ENCODE measurements around the gene PRSS22. TPM values are rescaled to one million over a fixed set of nuclear protein-coding genes. Genes with fewer than 3 reads are reported as not detected.
"Not testable (repeated sequence)": the region's sequence is repeated elsewhere in the genome, so short reads cannot be mapped to it uniquely, and the experiment has no call there.

PRSS22 gene
- total RNA-seq, result 10 to 100 TPM in 1 of 3 donors, 1 to 10 TPM in 2; 1.6 to 29.0 (median 1.9) TPM
- long read RNA-seq, donor 1, result 0 reads
- long read RNA-seq, donor 2, partial matches to known transcripts, result 0 of 4 reads
- long read RNA-seq, donor 2, other reads (novel, unspliced or antisense), result 2 of 4 reads

- TF ChIP-seq CTCF (IDR thresholded peaks at IDR 0.05), result no peak
- H3K4me3 ChIP-seq, result no peak within 1 kb of the TSS
- ATAC-seq (peak; percentile 72), DNase-seq (peak; percentile 51 to 79 (median 77))
- intact Hi-C loops (cut with DNase I, micrococcal nuclease), result no loop called here
- peaks cover 5% of the 10 kb centered on the region for H3K4me1 ChIP-seq (ENCODE audit: low read depth)
- H3K36me3 ChIP-seq (ENCODE audit: low read depth), result no peaks in the 10 kb centered on the region
- H3K9me3 ChIP-seq, result peaks cover 7% of the 10 kb centered on the region
These were observed at the start of gene PRSS22 for GRCh38 chr16:2857451-2858244. TSS of gene PRSS22 (minus strand) at chr16:2858170. CDS start at chr16:2858104, 66 bp downstream.

- DNase-seq, result peak in 2 of 3 donors; percentile 39 to 62
- H3K36me3 ChIP-seq (ENCODE audit: low read depth); H3K4me3 ChIP-seq; H3K4me1 ChIP-seq (ENCODE audit: low read depth); intact Hi-C loops (cut with DNase I, micrococcal nuclease); ATAC-seq; H3K9me3 ChIP-seq: not testable (repeated sequence)
These were observed 49.2 kb upstream of the PRSS22 start for GRCh38 chr16:2907084-2907753.

GRCh38 chr16:2905988-2906387 lies 48.0 kb upstream of the PRSS22 start:
- Histone ChIP-seq H3K9me3 (no peaks in the 10 kb centered on the region), H3K4me1 (ENCODE audit: low read depth) (peaks cover 8% of the 10 kb centered on the region), H3K4me3 (no peak overlapping the region), H3K36me3 (ENCODE audit: low read depth) (no peaks in the 10 kb centered on the region)
- intact Hi-C loops (cut with DNase I, micrococcal nuclease), result no loop called here
- no peak for TF ChIP-seq CTCF (IDR thresholded peaks at IDR 0.05)
- DNase-seq (no peak), ATAC-seq (no peak)

GRCh38 chr16:2905241-2905987 lies 47.4 kb upstream of the PRSS22 start:
- peak; percentile 85 for ATAC-seq
- peaks cover 8% of the 10 kb centered on the region for H3K4me1 ChIP-seq (ENCODE audit: low read depth)
- intact Hi-C loops (cut with DNase I, micrococcal nuclease), result no loop called here
- no peak for TF ChIP-seq CTCF (IDR thresholded peaks at IDR 0.05)
- no peaks in the 10 kb centered on the region for H3K9me3 ChIP-seq
- peak overlapping the region; percentile 74 for H3K4me3 ChIP-seq
- no peaks in the 10 kb centered on the region for H3K36me3 ChIP-seq (ENCODE audit: low read depth)
- DNase-seq, result peak; percentile 99 to 100 (median 100)

GRCh38 chr16:2904922-2905240 lies 46.9 kb upstream of the PRSS22 start:
- TF ChIP-seq CTCF (IDR thresholded peaks at IDR 0.05), result no peak
- peak overlapping the region; percentile 74 for H3K4me3 ChIP-seq
- intact Hi-C loops (cut with DNase I, micrococcal nuclease), result no loop called here
- H3K9me3 ChIP-seq, result no peaks in the 10 kb centered on the region
- ATAC-seq (peak; percentile 1), DNase-seq (peak in 2 of 3 donors; percentile 55 to 79)
- no peaks in the 10 kb centered on the region for H3K36me3 ChIP-seq (ENCODE audit: low read depth)
- peaks cover 8% of the 10 kb centered on the region for H3K4me1 ChIP-seq (ENCODE audit: low read depth)

All from mucosa of descending colon (tissue), 3 donors.